ENCODE data around the gene UBE3B.

The UBE3B gene

GRCh38 chr12:109494348-109494881 lies 17.0 kb downstream of the UBE3B start:
- Mint-ChIP-seq H3K27me3 (no peaks in the 10 kb centered on the region), H3K27ac (no peak overlapping the region), H3K36me3 (peaks cover 18% of the 10 kb centered on the region), H3K4me3 (no peak overlapping the region), H3K9me3 (no peaks in the 10 kb centered on the region), H3K4me1 (no peaks in the 10 kb centered on the region)

DNA sequence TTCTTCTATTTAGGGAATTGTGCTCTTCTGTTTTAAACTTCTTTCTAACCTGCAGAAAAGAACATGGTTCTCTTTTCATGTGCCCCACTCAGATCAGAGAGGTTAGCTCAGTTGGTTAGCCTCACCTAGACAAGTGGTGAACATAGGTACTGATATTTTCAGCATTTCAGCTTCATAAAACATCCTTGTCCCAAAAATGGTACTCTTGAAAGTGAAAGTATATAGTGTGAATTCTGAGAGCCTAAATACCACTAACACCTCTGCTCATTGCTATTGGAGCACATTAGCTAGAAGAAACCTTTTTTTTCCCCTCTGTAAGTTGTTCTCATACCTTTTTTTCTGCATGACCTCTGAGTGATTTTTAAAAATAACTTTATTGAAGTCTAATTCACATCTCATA lies 17.6 kb downstream of the UBE3B start:
- no peaks in the 10 kb centered on the region for H3K9me3 Mint-ChIP-seq
- no peaks in the 10 kb centered on the region for H3K27me3 Mint-ChIP-seq
- H3K4me3 Mint-ChIP-seq: no peak overlapping the region
- H3K4me1 Mint-ChIP-seq: no peaks in the 10 kb centered on the region
- H3K27ac Mint-ChIP-seq: no peak overlapping the region
- peaks cover 18% of the 10 kb centered on the region for H3K36me3 Mint-ChIP-seq

DNA sequence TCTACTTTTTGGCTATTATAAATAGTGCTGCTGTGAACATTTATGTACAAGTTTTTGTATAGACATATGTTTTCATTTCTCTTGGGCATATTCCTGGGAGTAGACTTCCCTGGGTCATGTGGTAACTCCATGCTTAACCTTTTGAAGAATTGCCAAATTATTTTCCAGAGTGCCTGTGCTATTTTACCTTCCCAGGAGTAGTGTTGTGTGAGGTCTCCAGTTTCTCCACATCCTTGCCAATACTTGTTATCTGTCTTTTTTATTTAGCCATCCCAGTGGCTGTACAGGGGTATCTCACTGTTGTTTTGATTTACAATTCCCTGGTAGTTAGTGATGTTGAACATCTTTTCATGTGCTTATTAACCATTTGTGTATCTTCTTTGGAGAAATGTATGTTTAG lies 18.9 kb downstream of the UBE3B start:
- no peak overlapping the region for H3K27ac Mint-ChIP-seq
- H3K4me1 Mint-ChIP-seq: no peaks in the 10 kb centered on the region
- no peaks in the 10 kb centered on the region for H3K9me3 Mint-ChIP-seq
- H3K27me3 Mint-ChIP-seq: no peaks in the 10 kb centered on the region
- H3K4me3 Mint-ChIP-seq: no peak overlapping the region
- peaks cover 18% of the 10 kb centered on the region for H3K36me3 Mint-ChIP-seq

GRCh38 chr12:109497675-109498074 lies 20.2 kb downstream of the UBE3B start:
- H3K27ac Mint-ChIP-seq: no peak overlapping the region

DNA sequence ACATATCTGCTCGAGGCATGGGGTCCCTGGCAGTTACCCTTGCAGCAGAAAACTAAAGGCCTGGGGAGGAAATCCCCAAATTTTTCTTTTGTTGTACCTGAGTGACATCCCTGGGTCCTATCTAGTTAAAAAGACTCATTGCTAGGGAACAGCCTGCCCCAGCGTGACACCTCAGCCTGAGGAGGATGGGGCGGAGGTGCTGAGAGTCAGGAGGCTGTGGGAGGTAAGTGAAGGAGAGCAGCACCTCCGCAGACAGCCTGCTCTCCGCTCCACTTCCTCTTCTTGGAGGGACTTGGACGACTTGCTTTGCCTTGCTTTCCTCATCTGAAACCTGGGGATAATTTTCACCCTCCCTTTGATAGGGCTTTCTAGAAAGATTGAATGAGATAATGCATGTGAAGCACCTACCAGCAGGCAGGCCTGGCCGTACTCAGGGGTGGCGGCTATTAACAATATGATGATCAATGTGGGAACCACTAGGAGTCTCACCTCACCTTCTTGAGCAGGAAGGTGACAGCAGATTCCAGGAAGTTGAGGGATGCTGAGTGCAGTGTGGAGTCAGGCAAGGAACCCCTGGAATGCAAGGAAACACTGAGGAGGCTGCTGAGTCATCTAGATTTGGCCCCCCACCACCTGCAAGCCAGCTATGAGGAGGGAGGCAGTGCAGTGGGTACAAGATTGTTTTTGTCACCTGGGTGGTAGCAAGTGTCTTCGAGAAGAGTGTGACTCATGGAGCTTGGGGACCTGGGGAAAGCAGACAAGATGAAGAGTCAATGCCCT lies 23.2 kb downstream of the UBE3B start:
- H3K27me3 Mint-ChIP-seq: no peaks in the 10 kb centered on the region
- no peaks in the 10 kb centered on the region for H3K9me3 Mint-ChIP-seq
- H3K36me3 Mint-ChIP-seq: peaks cover 25% of the 10 kb centered on the region
- H3K27ac Mint-ChIP-seq: peak overlapping the region; percentile 4
- no peak overlapping the region for H3K4me3 Mint-ChIP-seq
- no peaks in the 10 kb centered on the region for H3K4me1 Mint-ChIP-seq

More at GRCh38 chr12:109497675-109498074, 20.2 kb downstream of the UBE3B start:
- Mint-ChIP-seq H3K27me3 (no peaks in the 10 kb centered on the region), H3K4me3 (no peak overlapping the region), H3K4me1 (no peaks in the 10 kb centered on the region), H3K36me3 (peaks cover 20% of the 10 kb centered on the region), H3K9me3 (no peaks in the 10 kb centered on the region)

GRCh38 chr12:109501299-109501698 lies 23.9 kb downstream of the UBE3B start:
- no peaks in the 10 kb centered on the region for H3K4me1 Mint-ChIP-seq
- H3K27me3 Mint-ChIP-seq: no peaks in the 10 kb centered on the region
- no peak overlapping the region for H3K4me3 Mint-ChIP-seq
- no peak overlapping the region for H3K27ac Mint-ChIP-seq
- no peaks in the 10 kb centered on the region for H3K9me3 Mint-ChIP-seq
- peaks cover 22% of the 10 kb centered on the region for H3K36me3 Mint-ChIP-seq

- Mint-ChIP-seq H3K9me3 (no peaks in the 10 kb centered on the region), H3K36me3 (peaks cover 19% of the 10 kb centered on the region), H3K27ac (no peak overlapping the region), H3K4me1 (no peaks in the 10 kb centered on the region), H3K27me3 (no peaks in the 10 kb centered on the region), H3K4me3 (no peak overlapping the region)
Measured at GRCh38 chr12:109502332-109502731, 24.9 kb downstream of the UBE3B start.

DNA sequence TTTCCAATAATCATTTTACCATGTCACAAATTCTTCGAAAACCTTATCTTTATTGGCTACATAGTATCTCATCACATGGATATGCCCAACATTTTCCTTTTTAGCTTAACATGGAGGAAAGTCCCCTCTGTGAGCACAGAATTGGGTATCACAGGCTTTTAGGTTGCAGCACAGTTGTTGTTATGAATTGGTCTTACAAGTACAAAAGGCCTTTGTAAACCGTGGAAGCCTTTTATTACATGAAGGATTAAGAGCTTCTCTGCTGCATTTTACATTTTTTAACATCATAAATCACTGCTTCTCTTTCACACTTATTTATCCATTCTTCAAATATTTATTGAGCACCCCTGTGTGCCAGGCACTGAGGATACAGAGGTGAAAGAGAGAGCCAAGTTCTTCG lies 26.2 kb downstream of the UBE3B start:
- H3K36me3 Mint-ChIP-seq: peaks cover 15% of the 10 kb centered on the region

DNA sequence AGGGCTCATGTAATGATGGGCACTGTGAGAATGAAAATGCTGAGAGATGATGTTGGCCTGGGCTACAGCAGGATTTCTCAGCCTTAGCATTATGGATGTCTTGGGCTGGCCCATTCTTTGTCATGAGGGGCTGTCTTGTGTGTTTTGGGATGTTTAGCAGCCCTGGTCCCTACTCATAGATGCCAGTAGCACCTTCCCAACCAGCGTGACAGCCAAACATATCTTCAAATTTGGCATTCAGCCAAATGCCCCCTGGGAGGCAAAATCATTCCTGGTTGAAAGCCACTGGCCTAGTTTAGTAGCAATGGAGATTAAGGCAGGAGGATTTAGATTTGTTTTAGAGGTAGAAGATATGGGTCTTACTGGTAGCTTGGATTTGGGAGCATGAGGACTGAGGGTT lies 26.6 kb downstream of the UBE3B start:
- H3K27ac Mint-ChIP-seq: no peak overlapping the region
- H3K4me1 Mint-ChIP-seq: no peaks in the 10 kb centered on the region
- no peaks in the 10 kb centered on the region for H3K27me3 Mint-ChIP-seq
- no peak overlapping the region for H3K4me3 Mint-ChIP-seq
- H3K9me3 Mint-ChIP-seq: no peaks in the 10 kb centered on the region
- H3K36me3 Mint-ChIP-seq: peaks cover 15% of the 10 kb centered on the region

More for the DNA sequence above, 26.2 kb downstream of the UBE3B start:
- Mint-ChIP-seq H3K4me1 (no peaks in the 10 kb centered on the region), H3K27me3 (no peaks in the 10 kb centered on the region), H3K4me3 (no peak overlapping the region), H3K27ac (no peak overlapping the region), H3K9me3 (no peaks in the 10 kb centered on the region)

GRCh38 chr12:109510196-109510595 lies 32.8 kb downstream of the UBE3B start:
- peaks cover 21% of the 10 kb centered on the region for H3K36me3 Mint-ChIP-seq
- H3K4me1 Mint-ChIP-seq: no peaks in the 10 kb centered on the region
- H3K27me3 Mint-ChIP-seq: no peaks in the 10 kb centered on the region
- H3K27ac Mint-ChIP-seq: no peak overlapping the region
- H3K4me3 Mint-ChIP-seq: no peak overlapping the region
- H3K9me3 Mint-ChIP-seq: no peaks in the 10 kb centered on the region

DNA sequence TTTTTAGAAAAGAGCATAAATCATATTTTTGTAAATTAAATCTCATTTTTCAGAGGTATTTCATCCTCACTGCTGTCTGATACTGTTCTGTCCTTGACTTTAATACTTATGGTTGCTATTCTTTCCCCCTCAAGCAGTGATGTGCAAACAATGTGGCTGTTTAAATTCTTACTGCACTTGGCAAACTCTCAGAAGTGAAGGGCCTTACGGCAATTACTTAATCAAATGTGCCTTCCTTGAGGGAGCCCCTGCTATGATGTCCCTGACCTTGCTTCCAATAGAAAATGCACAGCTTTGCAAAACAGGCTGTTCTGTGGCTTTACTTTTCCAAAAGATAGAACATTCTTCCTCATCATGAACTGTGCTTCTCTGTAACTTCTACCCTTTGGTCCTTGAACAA lies 35.2 kb downstream of the UBE3B start:
- H3K27me3 Mint-ChIP-seq: no peaks in the 10 kb centered on the region
- H3K9me3 Mint-ChIP-seq: no peaks in the 10 kb centered on the region
- H3K4me1 Mint-ChIP-seq: no peaks in the 10 kb centered on the region
- H3K4me3 Mint-ChIP-seq: no peak overlapping the region
- no peak overlapping the region for H3K27ac Mint-ChIP-seq
- peaks cover 24% of the 10 kb centered on the region for H3K36me3 Mint-ChIP-seq

GRCh38 chr12:109513051-109513450 lies 35.6 kb downstream of the UBE3B start:
- Mint-ChIP-seq H3K9me3 (no peaks in the 10 kb centered on the region), H3K4me1 (no peaks in the 10 kb centered on the region), H3K27ac (no peak overlapping the region), H3K27me3 (no peaks in the 10 kb centered on the region), H3K4me3 (no peak overlapping the region), H3K36me3 (peaks cover 26% of the 10 kb centered on the region)

- Mint-ChIP-seq H3K4me1 (no peaks in the 10 kb centered on the region), H3K36me3 (peaks cover 24% of the 10 kb centered on the region), H3K27ac (no peak overlapping the region), H3K9me3 (no peaks in the 10 kb centered on the region), H3K27me3 (no peaks in the 10 kb centered on the region), H3K4me3 (no peak overlapping the region)
Measured at GRCh38 chr12:109513977-109514376, 36.5 kb downstream of the UBE3B start.

GRCh38 chr12:109517619-109518018 lies 40.2 kb downstream of the UBE3B start:
- H3K4me3 Mint-ChIP-seq: no peak overlapping the region
- H3K4me1 Mint-ChIP-seq: no peaks in the 10 kb centered on the region
- H3K27me3 Mint-ChIP-seq: no peaks in the 10 kb centered on the region
- H3K36me3 Mint-ChIP-seq: peaks cover 7% of the 10 kb centered on the region
- H3K9me3 Mint-ChIP-seq: no peaks in the 10 kb centered on the region
- H3K27ac Mint-ChIP-seq: no peak overlapping the region

GRCh38 chr12:109518820-109519665 lies 41.6 kb downstream of the UBE3B start:
- Mint-ChIP-seq H3K27me3 (no peaks in the 10 kb centered on the region), H3K4me1 (no peaks in the 10 kb centered on the region), H3K4me3 (no peak overlapping the region), H3K9me3 (no peaks in the 10 kb centered on the region), H3K27ac (no peak overlapping the region), H3K36me3 (peaks cover 11% of the 10 kb centered on the region)

DNA sequence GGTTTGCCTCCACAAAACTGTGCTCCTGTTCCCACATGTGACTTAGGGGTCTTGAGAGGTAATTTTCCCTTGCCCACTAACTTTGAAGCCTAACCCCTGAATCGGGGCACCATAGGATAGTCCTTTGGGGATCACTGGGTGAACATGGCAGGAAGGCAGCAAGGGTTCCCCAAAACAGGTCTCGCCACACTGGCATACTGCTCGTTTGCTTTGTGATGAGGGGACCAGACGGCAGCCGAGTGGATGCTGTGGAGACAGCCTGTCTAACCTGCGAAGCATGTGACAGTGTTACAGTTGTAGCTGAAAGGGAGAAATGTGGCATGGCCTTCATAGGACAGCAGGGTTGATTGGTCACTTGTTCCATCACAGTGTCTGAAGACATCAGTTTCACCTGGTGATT lies 42.4 kb downstream of the UBE3B start:
- no peak overlapping the region for H3K27ac Mint-ChIP-seq
- H3K9me3 Mint-ChIP-seq: no peaks in the 10 kb centered on the region
- no peak overlapping the region for H3K4me3 Mint-ChIP-seq
- no peaks in the 10 kb centered on the region for H3K4me1 Mint-ChIP-seq
- H3K36me3 Mint-ChIP-seq: peaks cover 9% of the 10 kb centered on the region
- no peaks in the 10 kb centered on the region for H3K27me3 Mint-ChIP-seq
